Measurements from ENCODE around the gene OVOL1.

Gene OVOL1

GRCh38 chr11:65793144-65793581 is 6.3 kb downstream of the OVOL1 start:
- no peak for DNase-seq

GRCh38 chr11:65793625-65794400 is 7.0 kb downstream of the OVOL1 start:
- DNase-seq = no peak

- DNase-seq = no peak
Observed at GRCh38 chr11:65794570-65795510, 8.0 kb downstream of the OVOL1 start.

GRCh38 chr11:65796726-65797601 is 10.1 kb downstream of the OVOL1 start:
- DNase-seq = no peak

GRCh38 chr11:65797711-65798110 is 10.8 kb downstream of the OVOL1 start:
- DNase-seq = no peak

GRCh38 chr11:65798882-65799281 is 12.0 kb downstream of the OVOL1 start:
- DNase-seq = no peak

GRCh38 chr11:65801153-65801987 is 14.5 kb downstream of the OVOL1 start:
- no peak for DNase-seq

GRCh38 chr11:65802841-65803240 is 16.0 kb downstream of the OVOL1 start:
- no peak for DNase-seq

GRCh38 chr11:65803797-65804492 is 17.1 kb downstream of the OVOL1 start:
- no peak for DNase-seq

- no peak for DNase-seq
Observed at GRCh38 chr11:65806979-65807378, 20.1 kb downstream of the OVOL1 start.

- DNase-seq = no peak
Observed at GRCh38 chr11:65808744-65809341, 22.0 kb downstream of the OVOL1 start.

- DNase-seq = no peak
Observed at GRCh38 chr11:65809496-65809895, 22.6 kb downstream of the OVOL1 start.

GRCh38 chr11:65810046-65810868 is 23.4 kb downstream of the OVOL1 start:
- DNase-seq = no peak

GRCh38 chr11:65811764-65812475 is 25.1 kb downstream of the OVOL1 start:
- DNase-seq = no peak

- no peak for DNase-seq
Observed at GRCh38 chr11:65814131-65814985, 27.5 kb downstream of the OVOL1 start.

- no peak for DNase-seq
Observed at GRCh38 chr11:65814986-65815565, 28.2 kb downstream of the OVOL1 start.

- DNase-seq = no peak
Observed at GRCh38 chr11:65816696-65817095, 29.8 kb downstream of the OVOL1 start.

- no peak for DNase-seq
Observed at GRCh38 chr11:65817312-65817834, 30.5 kb downstream of the OVOL1 start.

Data from stimulated activated naive CD4-positive, alpha-beta T cell treated with Interleukin-2 at 50 U/mL for 16 hours (primary cell).